ENCODE measurements around the gene RNF144A. TPM values are rescaled to one million over a fixed set of nuclear protein-coding genes. Genes with fewer than 3 reads are reported as not detected.

RNF144A gene
- total RNA-seq, 3 donors from 2014 or later (not counting 1 experiment from before 2014, with no cell fraction given): 17.3 to 36.7 (median 19.0) TPM

GRCh38 chr2:7017671-7018281 is 100.6 kb downstream of the RNF144A start:
- Histone ChIP-seq H3K36me3 (ENCODE audit: control insufficient read depth, insufficient read depth, low read length) (peaks cover 12% of the 10 kb centered on the region), H3K27ac (ENCODE audit: low read length) (no peak overlapping the region), H3K4me1 (ENCODE audit: control insufficient read depth, insufficient read depth, low read length) (no peaks in the 10 kb centered on the region), H3K27me3 (ENCODE audit: control insufficient read depth, insufficient read depth, low read length) (no peaks in the 10 kb centered on the region), H3K9me3 (ENCODE audit: control insufficient read depth, insufficient read depth, low read length) (no peaks in the 10 kb centered on the region), H3K4me3 (ENCODE audit: low read length) (no peak overlapping the region)
- 96% methylated on average over 14 of the region's 14 CpGs for WGBS (ENCODE audit: insufficient coverage)
- Mint-ChIP-seq H3K36me3 (no peaks in the 10 kb centered on the region), H3K27me3 (ENCODE audit: low read depth in 2 of 2) (no peaks in the 10 kb centered on the region), H3K9me3 (no peaks in the 10 kb centered on the region), H3K27ac (no peak overlapping the region), H3K4me3 (no peak overlapping the region), H3K4me1 (peaks cover 15 to 17% of the 10 kb centered on the region in 2 donors)
- TF ChIP-seq, protein P1, sequence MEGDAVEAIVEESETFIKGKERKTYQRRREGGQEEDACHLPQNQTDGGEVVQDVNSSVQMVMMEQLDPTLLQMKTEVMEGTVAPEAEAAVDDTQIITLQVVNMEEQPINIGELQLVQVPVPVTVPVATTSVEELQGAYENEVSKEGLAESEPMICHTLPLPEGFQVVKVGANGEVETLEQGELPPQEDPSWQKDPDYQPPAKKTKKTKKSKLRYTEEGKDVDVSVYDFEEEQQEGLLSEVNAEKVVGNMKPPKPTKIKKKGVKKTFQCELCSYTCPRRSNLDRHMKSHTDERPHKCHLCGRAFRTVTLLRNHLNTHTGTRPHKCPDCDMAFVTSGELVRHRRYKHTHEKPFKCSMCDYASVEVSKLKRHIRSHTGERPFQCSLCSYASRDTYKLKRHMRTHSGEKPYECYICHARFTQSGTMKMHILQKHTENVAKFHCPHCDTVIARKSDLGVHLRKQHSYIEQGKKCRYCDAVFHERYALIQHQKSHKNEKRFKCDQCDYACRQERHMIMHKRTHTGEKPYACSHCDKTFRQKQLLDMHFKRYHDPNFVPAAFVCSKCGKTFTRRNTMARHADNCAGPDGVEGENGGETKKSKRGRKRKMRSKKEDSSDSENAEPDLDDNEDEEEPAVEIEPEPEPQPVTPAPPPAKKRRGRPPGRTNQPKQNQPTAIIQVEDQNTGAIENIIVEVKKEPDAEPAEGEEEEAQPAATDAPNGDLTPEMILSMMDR (IDR thresholded peaks at IDR 0.05): no peak
- no peak for ATAC-seq
- no peak for DNase-seq
- intact Hi-C loops (cut with micrococcal nuclease): no loop called here

DNA sequence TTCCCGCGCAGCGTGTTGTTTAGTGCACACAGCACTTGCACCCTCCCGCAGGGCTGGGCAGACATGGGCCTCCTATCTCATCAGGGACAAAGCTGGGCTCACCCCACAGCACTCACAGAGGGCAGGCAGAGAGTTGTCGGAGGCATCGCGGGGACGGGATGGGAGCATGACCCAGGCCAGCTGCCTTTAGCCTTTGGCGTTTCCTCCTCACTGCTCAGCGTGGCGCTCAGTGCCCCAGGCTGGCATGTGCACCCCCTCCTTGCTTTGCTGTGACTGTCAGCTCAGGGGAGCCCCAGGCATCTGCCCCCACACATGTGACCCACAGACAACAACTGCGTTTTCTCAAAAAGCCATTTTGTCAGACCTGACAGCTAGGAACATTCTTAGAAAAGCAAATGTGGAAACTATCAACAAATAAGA is 101.1 kb downstream of the RNF144A start:
- H3K4me1 ChIP-seq (ENCODE audit: control insufficient read depth, insufficient read depth, low read length): no peaks in the 10 kb centered on the region
- no peaks in the 10 kb centered on the region for H3K27me3 Mint-ChIP-seq (ENCODE audit: low read depth in 2 of 2)
- intact Hi-C loops (cut with micrococcal nuclease): no loop called here
- H3K4me3 Mint-ChIP-seq: no peak overlapping the region
- DNase-seq: no peak
- H3K36me3 ChIP-seq (ENCODE audit: control insufficient read depth, insufficient read depth, low read length): peaks cover 12% of the 10 kb centered on the region
- no peaks in the 10 kb centered on the region for H3K27me3 ChIP-seq (ENCODE audit: control insufficient read depth, insufficient read depth, low read length)
- no peaks in the 10 kb centered on the region for H3K9me3 ChIP-seq (ENCODE audit: control insufficient read depth, insufficient read depth, low read length)
- 94% methylated on average over 12 of the region's 12 CpGs for WGBS (ENCODE audit: insufficient coverage)
- ATAC-seq: no peak
- no peak overlapping the region for H3K27ac Mint-ChIP-seq
- no peaks in the 10 kb centered on the region for H3K36me3 Mint-ChIP-seq
- H3K4me3 ChIP-seq (ENCODE audit: low read length): no peak overlapping the region
- H3K9me3 Mint-ChIP-seq: no peaks in the 10 kb centered on the region
- peaks cover 14 to 15% of the 10 kb centered on the region in 2 donors for H3K4me1 Mint-ChIP-seq
- TF ChIP-seq, protein P1 (IDR thresholded peaks at IDR 0.05): no peak
- H3K27ac ChIP-seq (ENCODE audit: low read length): no peak overlapping the region

- Histone ChIP-seq H3K36me3 (ENCODE audit: control insufficient read depth, insufficient read depth, low read length) (peaks cover 12% of the 10 kb centered on the region), H3K27me3 (ENCODE audit: control insufficient read depth, insufficient read depth, low read length) (no peaks in the 10 kb centered on the region), H3K27ac (ENCODE audit: low read length) (no peak overlapping the region), H3K4me3 (ENCODE audit: low read length) (no peak overlapping the region), H3K9me3 (ENCODE audit: control insufficient read depth, insufficient read depth, low read length) (no peaks in the 10 kb centered on the region), H3K4me1 (ENCODE audit: control insufficient read depth, insufficient read depth, low read length) (no peaks in the 10 kb centered on the region)
- TF ChIP-seq, protein P1 (IDR thresholded peaks at IDR 0.05): no peak
- H3K27ac Mint-ChIP-seq: no peak overlapping the region
- DNase-seq (no peak), ATAC-seq (no peak)
- peaks cover 9 to 11% of the 10 kb centered on the region in 2 donors for H3K4me1 Mint-ChIP-seq
- WGBS (ENCODE audit: insufficient coverage): 96% methylated on average over 4 of the region's 5 CpGs
- no peaks in the 10 kb centered on the region for H3K9me3 Mint-ChIP-seq
- intact Hi-C loops (cut with micrococcal nuclease): no loop called here
- no peaks in the 10 kb centered on the region for H3K36me3 Mint-ChIP-seq
- H3K4me3 Mint-ChIP-seq: no peak overlapping the region
- no peaks in the 10 kb centered on the region for H3K27me3 Mint-ChIP-seq (ENCODE audit: low read depth in 2 of 2)
Observed at GRCh38 chr2:7018767-7019166, 101.6 kb downstream of the RNF144A start.

- no peaks in the 10 kb centered on the region for H3K4me1 ChIP-seq (ENCODE audit: control insufficient read depth, insufficient read depth, low read length)
- H3K9me3 ChIP-seq (ENCODE audit: control insufficient read depth, insufficient read depth, low read length): no peaks in the 10 kb centered on the region
- WGBS (ENCODE audit: insufficient coverage): 91% methylated on average over 17 of the region's 17 CpGs
- no peak overlapping the region for H3K27ac ChIP-seq (ENCODE audit: low read length)
- no peak for DNase-seq
- no peak overlapping the region for H3K4me3 ChIP-seq (ENCODE audit: low read length)
- Mint-ChIP-seq H3K27me3 (ENCODE audit: low read depth in 2 of 2) (no peaks in the 10 kb centered on the region), H3K27ac (no peak overlapping the region), H3K4me1 (peaks cover 5 to 6% of the 10 kb centered on the region in 2 donors), H3K9me3 (no peaks in the 10 kb centered on the region), H3K36me3 (no peaks in the 10 kb centered on the region), H3K4me3 (no peak overlapping the region)
- intact Hi-C loops (cut with micrococcal nuclease): no loop called here
- TF ChIP-seq, protein P1 (IDR thresholded peaks at IDR 0.05): no peak
- peaks cover 13% of the 10 kb centered on the region for H3K36me3 ChIP-seq (ENCODE audit: control insufficient read depth, insufficient read depth, low read length)
- H3K27me3 ChIP-seq (ENCODE audit: control insufficient read depth, insufficient read depth, low read length): no peaks in the 10 kb centered on the region
- no peak for ATAC-seq
Observed at GRCh38 chr2:7019191-7019590, 102.0 kb downstream of the RNF144A start.

Data from natural killer cell (primary cell).